ENCODE results near the gene RNLS. TPM values are rescaled to one million over a fixed set of nuclear protein-coding genes. Genes with fewer than 3 reads are reported as not detected.
A peak's percentile ranks its signal among the peaks of the same experiment; 100 is the strongest.
"Not testable (repeated sequence)": the region's sequence is repeated elsewhere in the genome, so short reads cannot be mapped to it uniquely, and the experiment has no call there.

RNLS gene
- polyA plus RNA-seq, 2 of the 4 experiments (the other 2 are of a cell fraction) = 11.7 to 16.8 TPM

DNA sequence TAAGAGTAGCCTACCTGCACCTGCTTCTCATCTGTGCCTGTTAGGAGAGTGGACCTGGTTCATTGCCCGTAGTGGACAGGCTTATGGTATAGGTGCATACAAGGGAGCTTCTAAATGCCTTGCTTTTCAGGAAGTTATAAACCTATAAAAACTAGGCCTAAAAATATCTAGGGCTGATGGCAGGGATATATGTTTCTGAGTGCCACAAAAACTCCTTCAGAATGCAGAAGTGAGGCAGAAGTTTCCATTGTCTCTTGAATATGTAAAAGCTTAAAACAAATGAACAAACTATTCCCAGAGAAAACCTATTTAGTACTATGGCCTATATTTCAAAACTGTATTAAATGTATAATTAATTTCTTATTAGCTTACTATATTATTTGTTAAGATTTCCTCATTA, 91.8 kb downstream of the RNLS start:
- DNase-seq (ENCODE audit: low read depth in 1 of 2, low spot score in 1 of 2) = no peak
- no peak for FAIRE-seq

GRCh38 chr10:88490231-88490980, 92.7 kb downstream of the RNLS start:
- CTCF ChIA-PET = interaction anchor here (1.2 kb wide), 1 partner anchor 63 kb away, joined by 3 read pairs; no protein-coding TSS in a partner anchor
- ATAC-seq = no peak
- H3K4me3 ChIP-seq = no peak overlapping the region
- H3K9me3 ChIP-seq = no peaks in the 10 kb centered on the region
- no peak overlapping the region for H3K4me2 ChIP-seq
- H3K27ac ChIP-seq = no peak overlapping the region
- POLR2A ChIA-PET = no interaction called here
- DNase-seq (ENCODE audit: low read depth in 1 of 2, low spot score in 1 of 2) = no peak
- no peak for FAIRE-seq
- H3K4me1 ChIP-seq = no peaks in the 10 kb centered on the region
- no peak for TF ChIP-seq EHF (CRISPR knock-in tag; IDR thresholded peaks at IDR 0.05)
- TF ChIP-seq NFE2L2 (conservative IDR thresholded peaks at IDR 0.05; ENCODE audit: low read length) = no peak
- no peak for TF ChIP-seq HOXB13 (CRISPR knock-in tag; IDR thresholded peaks at IDR 0.05; ENCODE audit: low read depth)
- no peak for TF ChIP-seq MYC (IDR thresholded peaks at IDR 0.05; ENCODE audit: borderline replicate concordance, low read length)
- TF ChIP-seq HOXB5 (CRISPR knock-in tag; IDR thresholded peaks at IDR 0.05) = no peak
- no peak for TF ChIP-seq FOXS1 (CRISPR knock-in tag; IDR thresholded peaks at IDR 0.05)
- WGBS (ENCODE audit: missing lambda C conversion rate) = 67% methylated on average over 4 of the region's 4 CpGs

More for the DNA sequence above, 91.8 kb downstream of the RNLS start:
- WGBS (ENCODE audit: missing lambda C conversion rate) = 88% methylated on average over 1 of the region's 1 CpG
- H3K4me3 ChIP-seq = no peak overlapping the region
- POLR2A ChIA-PET = no interaction called here
- no peaks in the 10 kb centered on the region for H3K9me3 ChIP-seq
- H3K4me1 ChIP-seq = no peaks in the 10 kb centered on the region
- no peak for ATAC-seq
- H3K4me2 ChIP-seq = no peak overlapping the region
- TF ChIP-seq, protein P1, sequence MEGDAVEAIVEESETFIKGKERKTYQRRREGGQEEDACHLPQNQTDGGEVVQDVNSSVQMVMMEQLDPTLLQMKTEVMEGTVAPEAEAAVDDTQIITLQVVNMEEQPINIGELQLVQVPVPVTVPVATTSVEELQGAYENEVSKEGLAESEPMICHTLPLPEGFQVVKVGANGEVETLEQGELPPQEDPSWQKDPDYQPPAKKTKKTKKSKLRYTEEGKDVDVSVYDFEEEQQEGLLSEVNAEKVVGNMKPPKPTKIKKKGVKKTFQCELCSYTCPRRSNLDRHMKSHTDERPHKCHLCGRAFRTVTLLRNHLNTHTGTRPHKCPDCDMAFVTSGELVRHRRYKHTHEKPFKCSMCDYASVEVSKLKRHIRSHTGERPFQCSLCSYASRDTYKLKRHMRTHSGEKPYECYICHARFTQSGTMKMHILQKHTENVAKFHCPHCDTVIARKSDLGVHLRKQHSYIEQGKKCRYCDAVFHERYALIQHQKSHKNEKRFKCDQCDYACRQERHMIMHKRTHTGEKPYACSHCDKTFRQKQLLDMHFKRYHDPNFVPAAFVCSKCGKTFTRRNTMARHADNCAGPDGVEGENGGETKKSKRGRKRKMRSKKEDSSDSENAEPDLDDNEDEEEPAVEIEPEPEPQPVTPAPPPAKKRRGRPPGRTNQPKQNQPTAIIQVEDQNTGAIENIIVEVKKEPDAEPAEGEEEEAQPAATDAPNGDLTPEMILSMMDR (IDR thresholded peaks at IDR 0.05) = no peak
- TF ChIP-seq EHMT2 (IDR thresholded peaks at IDR 0.05; ENCODE audit: low read depth) (no peak), PHF8 (IDR thresholded peaks at IDR 0.05; ENCODE audit: borderline replicate concordance, low read depth) (no peak), FOSL2 (IDR thresholded peaks at IDR 0.05) (no peak), FOSL2 (CRISPR knock-in tag; IDR thresholded peaks at IDR 0.05) (no peak), GATA3 (IDR thresholded peaks at IDR 0.05; ENCODE audit: borderline replicate concordance) (no peak), SREBF2 (IDR thresholded peaks at IDR 0.05) (no peak), JUN (IDR thresholded peaks at IDR 0.05) (no peak)
- TF ChIP-seq, protein P2, sequence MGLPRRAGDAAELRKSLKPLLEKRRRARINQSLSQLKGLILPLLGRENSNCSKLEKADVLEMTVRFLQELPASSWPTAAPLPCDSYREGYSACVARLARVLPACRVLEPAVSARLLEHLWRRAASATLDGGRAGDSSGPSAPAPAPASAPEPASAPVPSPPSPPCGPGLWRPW (IDR thresholded peaks at IDR 0.05) = no peak
- no peak overlapping the region for H3K27ac ChIP-seq
- CTCF ChIA-PET = interaction anchor here (0.7 kb wide), 1 partner anchor 35 kb away, joined by 3 read pairs; no protein-coding TSS in a partner anchor

DNA sequence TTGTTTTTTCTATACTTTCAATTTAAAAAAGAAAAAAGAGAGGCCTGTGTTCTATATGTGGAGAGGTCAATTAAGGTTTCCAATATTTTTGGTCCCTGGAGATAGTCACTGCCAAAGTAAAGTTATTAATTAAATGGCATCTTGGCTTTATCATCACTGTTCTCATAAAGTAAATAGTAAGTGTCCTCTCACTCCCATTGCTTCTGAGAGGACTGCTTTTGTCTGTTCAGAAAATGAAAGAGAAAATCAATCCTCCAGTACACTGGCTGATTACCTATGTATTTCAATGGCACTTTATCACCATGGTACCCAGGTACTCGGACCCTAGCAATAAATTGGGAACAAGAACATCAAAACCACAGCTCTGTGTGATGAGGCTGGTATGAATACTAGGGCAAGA, 94.0 kb downstream of the RNLS start:
- Histone ChIP-seq H3K27ac (no peak overlapping the region), H3K9me3 (no peaks in the 10 kb centered on the region), H3K4me1 (no peaks in the 10 kb centered on the region), H3K4me3 (no peak overlapping the region), H3K4me2 (peak overlapping the region; percentile 14; the same call in 1 of the 3 replicates)
- DNase-seq (ENCODE audit: low read depth in 1 of 2, low spot score in 1 of 2) = no peak
- FAIRE-seq = no peak
- POLR2A ChIA-PET = no interaction called here
- 21% methylated on average over 1 of the region's 1 CpG for WGBS (ENCODE audit: missing lambda C conversion rate)
- CTCF ChIA-PET = interaction anchor here (1.2 kb wide), 1 partner anchor 64 kb away, joined by 3 read pairs; no protein-coding TSS in a partner anchor
- ATAC-seq = no peak
- no peak for TF ChIP-seq RAD21 (conservative IDR thresholded peaks at IDR 0.05 in 1 of 2, IDR thresholded peaks at IDR 0.05 in 1 of 2)
- TF ChIP-seq NR3C1 (IDR thresholded peaks at IDR 0.05) = no peak
- TF ChIP-seq PBX3 (IDR thresholded peaks at IDR 0.05) = no peak
- TF ChIP-seq, protein P2 (IDR thresholded peaks at IDR 0.05) = 0 out of 2 replicates have a peak, but pooled peaks have one; percentile 2
- TF ChIP-seq RNF2 (IDR thresholded peaks at IDR 0.05; ENCODE audit: borderline replicate concordance, low read depth) = no peak
- TF ChIP-seq EHF (CRISPR knock-in tag; IDR thresholded peaks at IDR 0.05) = no peak

- CTCF ChIA-PET = interaction anchor here (1.0 kb wide), 1 partner anchor 445 kb away, joined by 4 read pairs; no protein-coding TSS in a partner anchor
- H3K4me2 ChIP-seq; H3K4me3 ChIP-seq; ATAC-seq; H3K27ac ChIP-seq; H3K9me3 ChIP-seq; DNase-seq (ENCODE audit: low read depth in 1 of 2, low spot score in 1 of 2); H3K4me1 ChIP-seq; POLR2A ChIA-PET; FAIRE-seq: not testable (repeated sequence)
- 94% methylated on average over 2 of the region's 2 CpGs for WGBS (ENCODE audit: missing lambda C conversion rate)
These were observed 96.3 kb downstream of the RNLS start for GRCh38 chr10:88486816-88487215.
